Measurements from ENCODE around the gene FAN1. TPM values are rescaled to one million over a fixed set of nuclear protein-coding genes. Genes with fewer than 3 reads are reported as not detected.

FAN1 gene
- polyA plus RNA-seq, 4 donors: 24.6 to 44.0 (median 33.6) TPM

GRCh38 chr15:30919877-30920550 lies 16.3 kb downstream of the FAN1 start:
- DNase-seq (ENCODE audit: low read depth in 4 of 4, low spot score in 3 of 4): no peak

GRCh38 chr15:30921106-30921505 lies 17.4 kb downstream of the FAN1 start:
- DNase-seq (ENCODE audit: low read depth in 4 of 4, low spot score in 3 of 4): no peak

GRCh38 chr15:30921781-30922479 lies 18.2 kb downstream of the FAN1 start:
- DNase-seq (ENCODE audit: low read depth in 4 of 4, low spot score in 3 of 4): no peak

- no peak for DNase-seq (ENCODE audit: low read depth in 4 of 4, low spot score in 3 of 4)
These were observed 19.0 kb downstream of the FAN1 start for GRCh38 chr15:30922480-30923311.

- DNase-seq (ENCODE audit: low read depth in 4 of 4, low spot score in 3 of 4): no peak
These were observed 19.7 kb downstream of the FAN1 start for GRCh38 chr15:30923429-30923828.

- no peak for DNase-seq (ENCODE audit: low read depth in 4 of 4, low spot score in 3 of 4)
These were observed 20.6 kb downstream of the FAN1 start for GRCh38 chr15:30924353-30924752.

GRCh38 chr15:30925686-30926085 lies 22.0 kb downstream of the FAN1 start:
- no peak for DNase-seq (ENCODE audit: low read depth in 4 of 4, low spot score in 3 of 4)

- no peak for DNase-seq (ENCODE audit: low read depth in 4 of 4, low spot score in 3 of 4)
These were observed 22.4 kb downstream of the FAN1 start for GRCh38 chr15:30926161-30926560.

GRCh38 chr15:30927148-30927761 lies 23.5 kb downstream of the FAN1 start:
- DNase-seq (ENCODE audit: low read depth in 4 of 4, low spot score in 3 of 4): no peak

- DNase-seq (ENCODE audit: low read depth in 4 of 4, low spot score in 3 of 4): no peak
These were observed 24.4 kb downstream of the FAN1 start for GRCh38 chr15:30928076-30928475.

GRCh38 chr15:30929064-30929669 lies 25.5 kb downstream of the FAN1 start:
- no peak for DNase-seq (ENCODE audit: low read depth in 4 of 4, low spot score in 3 of 4)

GRCh38 chr15:30929982-30930381 lies 26.3 kb downstream of the FAN1 start:
- DNase-seq (ENCODE audit: low read depth in 4 of 4, low spot score in 3 of 4): no peak

GRCh38 chr15:30930422-30930821 lies 26.7 kb downstream of the FAN1 start:
- no peak for DNase-seq (ENCODE audit: low read depth in 4 of 4, low spot score in 3 of 4)

- no peak for DNase-seq (ENCODE audit: low read depth in 4 of 4, low spot score in 3 of 4)
These were observed 29.6 kb downstream of the FAN1 start for GRCh38 chr15:30933293-30933692.

- no peak for DNase-seq (ENCODE audit: low read depth in 4 of 4, low spot score in 3 of 4)
These were observed 35.4 kb downstream of the FAN1 start for GRCh38 chr15:30939161-30939560.

GRCh38 chr15:30940359-30940758 lies 36.6 kb downstream of the FAN1 start:
- DNase-seq (ENCODE audit: low read depth in 4 of 4, low spot score in 3 of 4): no peak

- DNase-seq (ENCODE audit: low read depth in 4 of 4, low spot score in 3 of 4): no peak
These were observed 37.8 kb downstream of the FAN1 start for GRCh38 chr15:30941520-30941919.

GRCh38 chr15:30943654-30944335 lies 40.1 kb downstream of the FAN1 start:
- DNase-seq (ENCODE audit: low read depth in 4 of 4, low spot score in 3 of 4): no peak

- no peak for DNase-seq (ENCODE audit: low read depth in 4 of 4, low spot score in 3 of 4)
These were observed 49.5 kb downstream of the FAN1 start for GRCh38 chr15:30953183-30953582.

- no peak for DNase-seq (ENCODE audit: low read depth in 4 of 4, low spot score in 3 of 4)
These were observed 50.1 kb downstream of the FAN1 start for GRCh38 chr15:30953731-30954378.
